ENCODE data around the gene ATP5F1D. TPM values are rescaled to one million over a fixed set of nuclear protein-coding genes. Genes with fewer than 3 reads are reported as not detected.
A peak's percentile ranks its signal among the peaks of the same experiment; 100 is the strongest.

Gene ATP5F1D
- total RNA-seq, 1 donor from 2014 or later: 140 TPM

DNA sequence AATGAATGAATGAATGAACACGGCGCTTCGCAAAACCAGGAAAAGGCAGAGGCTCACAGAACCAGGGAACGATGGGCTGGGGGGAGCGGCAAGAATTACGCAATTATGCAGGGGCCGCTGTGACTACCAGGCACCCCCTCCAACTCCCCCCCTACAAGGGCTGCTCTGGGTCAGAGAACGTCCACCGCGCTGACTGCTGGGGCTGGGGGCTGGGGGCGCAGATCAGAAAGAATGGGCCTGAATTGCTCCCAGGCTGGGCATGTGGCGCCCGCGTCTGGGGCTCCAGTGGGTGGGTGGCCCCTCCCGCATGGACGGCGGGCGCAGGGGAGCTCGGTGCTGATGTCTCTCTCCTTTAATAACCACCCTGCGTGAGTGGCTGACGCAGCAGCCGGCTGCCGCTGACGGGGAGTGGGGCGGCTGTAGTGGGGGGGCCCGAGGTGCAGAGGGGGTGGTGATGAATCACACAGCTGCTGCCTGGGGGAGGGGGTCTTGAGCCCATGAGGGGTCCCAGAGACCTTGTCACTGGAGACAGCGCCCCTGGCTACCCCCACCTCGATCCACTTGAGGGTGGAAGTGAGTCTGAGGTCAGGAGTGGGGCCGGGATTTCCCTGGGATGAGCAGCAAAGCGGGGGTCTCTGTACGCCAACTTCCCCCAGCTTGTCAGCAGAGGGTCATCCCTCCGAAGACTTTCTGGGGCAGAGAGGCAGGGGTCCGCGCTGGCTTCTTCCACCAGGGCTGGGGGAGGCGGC lies 26.1 kb downstream of the ATP5F1D start:
- Mint-ChIP-seq H3K27ac (ENCODE audit: unreplicated experiment) (peak overlapping the region; percentile 62), H3K27me3 (ENCODE audit: low read depth) (peaks cover 25% of the 10 kb centered on the region), H3K4me1 (peaks cover 72% of the 10 kb centered on the region), H3K9me3 (no peaks in the 10 kb centered on the region), H3K36me3 (ENCODE audit: low read depth) (peaks cover 13% of the 10 kb centered on the region), H3K4me3 (peak overlapping the region; percentile 80)
- no peak for DNase-seq (ENCODE audit: low read depth, low spot score)
- TF ChIP-seq, protein P1, sequence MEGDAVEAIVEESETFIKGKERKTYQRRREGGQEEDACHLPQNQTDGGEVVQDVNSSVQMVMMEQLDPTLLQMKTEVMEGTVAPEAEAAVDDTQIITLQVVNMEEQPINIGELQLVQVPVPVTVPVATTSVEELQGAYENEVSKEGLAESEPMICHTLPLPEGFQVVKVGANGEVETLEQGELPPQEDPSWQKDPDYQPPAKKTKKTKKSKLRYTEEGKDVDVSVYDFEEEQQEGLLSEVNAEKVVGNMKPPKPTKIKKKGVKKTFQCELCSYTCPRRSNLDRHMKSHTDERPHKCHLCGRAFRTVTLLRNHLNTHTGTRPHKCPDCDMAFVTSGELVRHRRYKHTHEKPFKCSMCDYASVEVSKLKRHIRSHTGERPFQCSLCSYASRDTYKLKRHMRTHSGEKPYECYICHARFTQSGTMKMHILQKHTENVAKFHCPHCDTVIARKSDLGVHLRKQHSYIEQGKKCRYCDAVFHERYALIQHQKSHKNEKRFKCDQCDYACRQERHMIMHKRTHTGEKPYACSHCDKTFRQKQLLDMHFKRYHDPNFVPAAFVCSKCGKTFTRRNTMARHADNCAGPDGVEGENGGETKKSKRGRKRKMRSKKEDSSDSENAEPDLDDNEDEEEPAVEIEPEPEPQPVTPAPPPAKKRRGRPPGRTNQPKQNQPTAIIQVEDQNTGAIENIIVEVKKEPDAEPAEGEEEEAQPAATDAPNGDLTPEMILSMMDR (conservative IDR thresholded peaks at IDR 0.05): no peak

- no peaks in the 10 kb centered on the region for H3K9me3 Mint-ChIP-seq
- DNase-seq (ENCODE audit: low read depth, low spot score): no peak
- peak overlapping the region; percentile 89 for H3K4me3 Mint-ChIP-seq
- TF ChIP-seq, protein P1 (conservative IDR thresholded peaks at IDR 0.05): no peak
- peak overlapping the region; percentile 67 for H3K27ac Mint-ChIP-seq (ENCODE audit: unreplicated experiment)
- H3K36me3 Mint-ChIP-seq (ENCODE audit: low read depth): peaks cover 17% of the 10 kb centered on the region
- peaks cover 72% of the 10 kb centered on the region for H3K4me1 Mint-ChIP-seq
- H3K27me3 Mint-ChIP-seq (ENCODE audit: low read depth): peaks cover 26% of the 10 kb centered on the region
These were observed 26.9 kb downstream of the ATP5F1D start for GRCh38 chr19:1268226-1269064.

GRCh38 chr19:1269065-1269477 lies 27.5 kb downstream of the ATP5F1D start, which contains the start of gene CIRBP:
CIRBP (plus strand) TSS chr19:1269332; CDS start chr19:1270934, 1,602 bp downstream.
- TF ChIP-seq, protein P1 (conservative IDR thresholded peaks at IDR 0.05): no peak
- Mint-ChIP-seq H3K4me1 (peaks cover 76% of the 10 kb centered on the region), H3K36me3 (ENCODE audit: low read depth) (peaks cover 23% of the 10 kb centered on the region), H3K27ac (ENCODE audit: unreplicated experiment) (peak within 1 kb of the TSS; percentile 98), H3K4me3 (peak within 1 kb of the TSS; percentile 91), H3K27me3 (ENCODE audit: low read depth) (peaks cover 32% of the 10 kb centered on the region), H3K9me3 (no peaks in the 10 kb centered on the region)
- peak; percentile 99 for DNase-seq (ENCODE audit: low read depth, low spot score)

GRCh38 chr19:1269478-1270212 lies 28.1 kb downstream of the ATP5F1D start:
- TF ChIP-seq, protein P1 (conservative IDR thresholded peaks at IDR 0.05): no peak
- DNase-seq (ENCODE audit: low read depth, low spot score): peak; percentile 82
- peaks cover 31% of the 10 kb centered on the region for H3K27me3 Mint-ChIP-seq (ENCODE audit: low read depth)
- peaks cover 23% of the 10 kb centered on the region for H3K36me3 Mint-ChIP-seq (ENCODE audit: low read depth)
- peak overlapping the region; percentile 98 for H3K27ac Mint-ChIP-seq (ENCODE audit: unreplicated experiment)
- H3K9me3 Mint-ChIP-seq: no peaks in the 10 kb centered on the region
- H3K4me1 Mint-ChIP-seq: peaks cover 73% of the 10 kb centered on the region
- H3K4me3 Mint-ChIP-seq: peak overlapping the region; percentile 91

GRCh38 chr19:1270213-1270853 lies 28.8 kb downstream of the ATP5F1D start:
- Mint-ChIP-seq H3K4me1 (peaks cover 67% of the 10 kb centered on the region), H3K36me3 (ENCODE audit: low read depth) (peaks cover 23% of the 10 kb centered on the region), H3K9me3 (no peaks in the 10 kb centered on the region), H3K4me3 (peak overlapping the region; percentile 91), H3K27ac (ENCODE audit: unreplicated experiment) (peak overlapping the region; percentile 98), H3K27me3 (ENCODE audit: low read depth) (peaks cover 27% of the 10 kb centered on the region)
- DNase-seq (ENCODE audit: low read depth, low spot score): no peak
- TF ChIP-seq, protein P1 (conservative IDR thresholded peaks at IDR 0.05): no peak

Measured in neural crest cell (in vitro differentiated cells).